ENCODE measurements around the gene ERGIC3. TPM values are rescaled to one million over a fixed set of nuclear protein-coding genes. Genes with fewer than 3 reads are reported as not detected.

Gene ERGIC3
- total and polyA plus RNA-seq, 2 donors (not counting 3 experiments of a cell fraction or from before 2014, with no cell fraction given): 203 to 419 TPM

DNA sequence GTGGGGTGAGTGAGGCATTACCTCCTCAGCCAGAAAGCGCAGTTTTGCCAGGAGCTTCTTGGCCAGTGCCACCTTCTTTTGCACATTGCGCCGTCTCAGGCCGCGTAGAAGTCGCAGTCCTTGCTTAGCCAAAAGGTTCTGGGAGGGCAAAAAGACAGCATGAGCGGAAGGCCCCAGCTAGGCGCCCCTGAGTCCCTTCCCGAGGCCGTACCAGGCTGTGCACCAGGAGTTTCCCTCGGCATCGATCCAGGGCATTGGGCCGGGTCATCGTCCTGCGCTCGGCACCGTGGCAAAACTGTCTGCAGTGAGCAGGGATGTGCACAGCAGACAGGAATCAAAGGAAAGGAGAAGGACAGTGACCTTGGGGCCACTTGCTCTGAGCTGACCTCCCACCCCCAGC, 53.6 kb downstream of the ERGIC3 start:
- Histone ChIP-seq H3K9me3 (replicated peaks; ENCODE audit: control insufficient read depth, insufficient read depth, low read length) (no peaks in the 10 kb centered on the region), H3K4me3 (replicated peaks in 1 of 3; ENCODE audit: insufficient read depth in 1 of 3, low read depth in 1 of 3, low read length in 3 of 3) (no peak overlapping the region), H3K4me2 (ENCODE audit: insufficient read depth, low read length) (no peak overlapping the region), H3K36me3 (ENCODE audit: control insufficient read depth in 2 of 2, extremely low read depth in 1 of 2, insufficient read depth in 2 of 2, low read length in 2 of 2) (no peaks in the 10 kb centered on the region), H3K27me3 (ENCODE audit: control insufficient read depth in 2 of 2, insufficient read depth in 2 of 2, low read length in 2 of 2) (peaks cover 6 to 13% of the 10 kb centered on the region in 2 experiments), H4K20me1 (replicated peaks; ENCODE audit: control insufficient read depth, extremely low read depth, insufficient read depth, low read length) (no peaks in the 10 kb centered on the region), H3K4me1 (ENCODE audit: control insufficient read depth, extremely low read depth, insufficient read depth, low read length) (no peaks in the 10 kb centered on the region), H3K79me2 (ENCODE audit: control insufficient read depth, insufficient read depth, low read length) (no peaks in the 10 kb centered on the region), H3K9me1 (replicated peaks; ENCODE audit: control insufficient read depth, extremely low read depth, insufficient read depth, low read length) (no peaks in the 10 kb centered on the region), H3K27ac (ENCODE audit: insufficient read depth, low read depth, low read length) (no peak overlapping the region), H2AFZ (ENCODE audit: low read depth, low read length) (no peak overlapping the region), H3K9ac (replicated peaks; ENCODE audit: extremely low read depth, insufficient read depth, low read length) (no peak overlapping the region)
- no TSS peak for BruUV-seq (replicated peaks)
- POLR2A ChIA-PET: interaction anchor here (1.2 kb wide), 1 partner anchor 20 kb away, joined by 5 read pairs; the partner anchor contains the start of gene SPAG4
- CTCF ChIA-PET: interaction anchor here (1.3 to 1.6 kb wide), 4 partner anchors 9 to 23 kb away, joined by 3 to 7 read pairs (median 4); partner anchors contain the start of gene SPAG4
- no peak for TF ChIP-seq JUN (IDR thresholded peaks at IDR 0.05; ENCODE audit: borderline replicate concordance, insufficient read depth, insufficient read length, low read depth)
- no peak for TF ChIP-seq POLR2A (IDR thresholded peaks at IDR 0.05; ENCODE audit: low read depth, low read length)
- TF ChIP-seq FOS (IDR thresholded peaks at IDR 0.05; ENCODE audit: borderline replicate concordance, insufficient read depth, low read length): no peak
- TF ChIP-seq MYC (IDR thresholded peaks at IDR 0.05; ENCODE audit: low read depth, low read length): no peak
- TF ChIP-seq, protein P1, sequence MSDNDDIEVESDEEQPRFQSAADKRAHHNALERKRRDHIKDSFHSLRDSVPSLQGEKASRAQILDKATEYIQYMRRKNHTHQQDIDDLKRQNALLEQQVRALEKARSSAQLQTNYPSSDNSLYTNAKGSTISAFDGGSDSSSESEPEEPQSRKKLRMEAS (IDR thresholded peaks at IDR 0.05; ENCODE audit: insufficient read depth, insufficient read length): no peak
- TF ChIP-seq CTCF (IDR thresholded peaks at IDR 0.05; ENCODE audit: extremely low read depth in 1 of 2, insufficient read depth in 1 of 2, low read depth in 1 of 2, low read length in 2 of 2): no peak
- no peak for TF ChIP-seq POLR2AphosphoS5 (IDR thresholded peaks at IDR 0.05; ENCODE audit: insufficient read depth, low read depth, low read length)
- no peak for TF ChIP-seq EZH2 (IDR thresholded peaks at IDR 0.05; ENCODE audit: borderline replicate concordance, low read depth, low read length, severe bottlenecking)
- no peak for TF ChIP-seq GATA2 (IDR thresholded peaks at IDR 0.05; ENCODE audit: insufficient read depth, insufficient read length, low read depth, low read length)
- FAIRE-seq: no peak
- DNase-seq (ENCODE audit: low read depth, low spot score): no peak
- intact Hi-C loops (cut with micrococcal nuclease) (no loop called here), dilution Hi-C loops (cut with MboI; ENCODE audit: extremely low pct_ligation_motif_present, low sequenced_read_pairs) (no loop called here)
